CD4-positive, CD25-positive, alpha-beta regulatory T cell (primary cell): Measurements from ENCODE around the gene MINDY4. TPM values are rescaled to one million over a fixed set of nuclear protein-coding genes. Genes with fewer than 3 reads are reported as not detected.

Experiments used
- ATAC-seq, 2 donors: fragments of 150-1000 bp; cut with Tn5 transposase; one replicate each; pipeline ENCODE4 v1.10.0; 2021; ENCODE audit warnings: low read depth in 2 of 2, moderate number of reproducible peaks in 2 of 2, moderate library complexity in 1 of 2
- DNase-seq, 3 donors: peaks; one replicate each; pipeline versions ENCODE4 v3.0.0 to v3.0.0-alpha.2; 2012 to 2022; ENCODE audit warnings: mixed read lengths in 1 of 3
- H3K27ac ChIP-seq: one replicate; pipeline ENCODE4 v1.7.0; 2013; ENCODE audit warnings: mild to moderate bottlenecking, low read length; ENCODE audit not compliant: insufficient read depth, poor library complexity, severe bottlenecking
- H3K27me3 ChIP-seq: one replicate; pipeline ENCODE4 v1.7.0; 2013; ENCODE audit warnings: low read length; ENCODE audit not compliant: control insufficient read depth, insufficient read depth
- H3K36me3 ChIP-seq: one replicate; pipeline ENCODE4 v1.7.0; 2013; ENCODE audit warnings: mild to moderate bottlenecking, low read length, moderate library complexity; ENCODE audit not compliant: control insufficient read depth, insufficient read depth
- H3K4me1 ChIP-seq: 2 replicates; pipeline ENCODE4 v1.7.0; 2013; ENCODE audit warnings: mild to moderate bottlenecking, low read length; ENCODE audit not compliant: insufficient read depth, control insufficient read depth, poor library complexity, severe bottlenecking
- H3K4me3 ChIP-seq: one replicate; pipeline ENCODE4 v1.7.0; 2013; ENCODE audit warnings: low read depth, mild to moderate bottlenecking, low read length, moderate library complexity
- H3K9me3 ChIP-seq, 2 experiments: 1 replicate in 1 of 2; 2 replicates in 1 of 2; pipeline ENCODE4 v1.7.0; 2013; ENCODE audit warnings: low read length in 2 of 2, mild to moderate bottlenecking in 1 of 2, moderate library complexity in 1 of 2; ENCODE audit not compliant: control insufficient read depth in 2 of 2
- H3K27ac Mint-ChIP-seq, 3 donors: one replicate each; pipeline ENCODE4 v1.8.0; 2020 to 2022; ENCODE audit warnings: mild to moderate bottlenecking in 3 of 3, mixed read lengths in 3 of 3, moderate library complexity in 2 of 3
- H3K27me3 Mint-ChIP-seq: one replicate; pipeline ENCODE4 v1.8.0; 2022; ENCODE audit warnings: mild to moderate bottlenecking, mixed read lengths
- H3K36me3 Mint-ChIP-seq: one replicate; pipeline ENCODE4 v1.8.0; 2020; ENCODE audit warnings: mixed read lengths
- H3K4me1 Mint-ChIP-seq, 4 donors: one replicate each; pipeline ENCODE4 v1.8.0; 2020 to 2022; ENCODE audit warnings: mixed read lengths in 4 of 4, mild to moderate bottlenecking in 1 of 4
- H3K4me3 Mint-ChIP-seq, 4 donors: one replicate each; pipeline ENCODE4 v1.8.0; 2020 to 2022; ENCODE audit warnings: mild to moderate bottlenecking in 4 of 4, mixed read lengths in 4 of 4, moderate library complexity in 3 of 4
- H3K9me3 Mint-ChIP-seq, 7 donors: one replicate each; pipeline ENCODE4 v1.8.0; 2020 to 2022; ENCODE audit warnings: mixed read lengths in 7 of 7, mild to moderate bottlenecking in 3 of 7, moderate library complexity in 2 of 7
- polyA plus RNA-seq, 4 donors: library from polyadenylated mRNA; unstranded; fragments of 300-500 nt; fragmentation: Illumina TruSeq; gene quantifications; one replicate each; pipeline ENCODE4 v1.2.3, GENCODE V29; 2021
- total RNA-seq: library from RNA; stranded (reverse); gene quantifications from one replicate; pipeline ENCODE4 v1.2.3, GENCODE V29; 2022

Gene MINDY4
- total and polyA plus RNA-seq, 5 donors from 2014 or later, result 0.17 to 1.0 (median 0.52) TPM

DNA sequence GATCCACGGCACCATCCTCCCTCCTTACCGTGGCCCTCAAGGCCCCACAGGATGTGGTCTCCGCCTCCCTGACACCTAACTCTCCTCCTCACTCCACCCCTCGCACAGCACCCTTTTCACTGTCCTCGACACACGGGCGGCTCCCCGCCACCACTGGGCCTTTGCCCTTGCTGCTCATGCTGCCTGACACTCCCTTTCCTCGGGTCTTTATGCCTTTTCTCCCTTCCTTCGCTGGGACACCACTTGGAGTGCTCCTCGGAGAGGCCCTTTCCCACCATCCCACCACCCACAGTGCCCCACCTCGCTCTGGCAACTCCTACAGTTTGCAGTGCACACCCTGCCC, 27.2 kb upstream of the MINDY4 start:
- Histone ChIP-seq H3K27ac (no peak overlapping the region), H3K36me3 (no peaks in the 10 kb centered on the region), H3K9me3 (no peaks in the 10 kb centered on the region), H3K4me3 (no peak overlapping the region), H3K4me1 (peaks cover 15% of the 10 kb centered on the region), H3K27me3 (peaks cover 1% of the 10 kb centered on the region)
- H3K4me1 Mint-ChIP-seq, result peaks cover 0 to 28% (median 10%) of the 10 kb centered on the region in 4 donors
- no peaks in the 10 kb centered on the region for H3K27me3 Mint-ChIP-seq
- no peak overlapping the region for H3K4me3 Mint-ChIP-seq
- ATAC-seq (no peak), DNase-seq (peak in 1 of 3 donors; percentile 25)
- no peaks in the 10 kb centered on the region for H3K36me3 Mint-ChIP-seq
- no peaks in the 10 kb centered on the region for H3K9me3 Mint-ChIP-seq
- H3K27ac Mint-ChIP-seq, result peak overlapping the region in 2 of 3 donors; percentile 44 to 65

DNA sequence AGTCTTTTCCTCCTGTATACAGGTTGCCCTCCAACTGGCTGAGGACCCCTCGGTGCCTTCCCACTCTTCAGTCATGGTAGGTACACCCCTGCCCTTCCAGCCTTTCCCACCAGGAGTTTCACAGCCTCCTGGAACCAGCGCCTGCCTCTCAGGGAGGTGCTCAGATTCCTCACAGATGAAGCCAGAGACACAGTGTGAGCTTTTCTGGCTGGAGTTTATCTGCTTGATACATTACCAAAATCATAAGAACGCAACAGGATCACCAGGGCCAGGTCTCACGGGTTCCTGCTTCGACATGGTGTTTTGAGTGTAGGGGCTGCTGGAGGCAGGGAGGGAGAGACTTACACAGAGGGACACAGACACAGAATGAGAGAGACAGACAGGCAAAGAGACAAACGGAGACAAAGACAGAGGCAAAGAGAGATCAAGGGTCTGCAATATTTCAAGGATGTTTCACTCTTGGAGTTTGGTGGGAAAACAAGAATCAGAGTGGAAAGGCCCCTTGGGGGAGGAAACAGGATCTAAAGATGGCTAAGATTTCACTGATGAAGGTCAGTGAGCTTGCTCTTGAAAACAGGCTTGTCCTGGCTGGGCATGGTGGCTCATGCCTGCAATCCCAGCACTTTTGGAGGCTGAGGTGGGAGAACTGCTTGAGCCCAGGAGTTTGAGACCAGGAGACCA, 25.8 kb upstream of the MINDY4 start:
- H3K36me3 Mint-ChIP-seq, result no peaks in the 10 kb centered on the region
- H3K27me3 Mint-ChIP-seq, result no peaks in the 10 kb centered on the region
- no peaks in the 10 kb centered on the region for H3K36me3 ChIP-seq
- H3K27me3 ChIP-seq, result peaks cover 1% of the 10 kb centered on the region
- no peaks in the 10 kb centered on the region for H3K9me3 ChIP-seq
- no peak overlapping the region for H3K27ac ChIP-seq
- H3K27ac Mint-ChIP-seq, result no peak overlapping the region
- DNase-seq (no peak), ATAC-seq (no peak)
- no peak overlapping the region for H3K4me3 ChIP-seq
- H3K9me3 Mint-ChIP-seq, result no peaks in the 10 kb centered on the region
- no peak overlapping the region for H3K4me3 Mint-ChIP-seq
- H3K4me1 Mint-ChIP-seq, result peaks cover 0 to 14% (median 7%) of the 10 kb centered on the region in 4 donors
- peaks cover 3% of the 10 kb centered on the region for H3K4me1 ChIP-seq

GRCh38 chr7:30750010-30750409, 21.2 kb upstream of the MINDY4 start:
- Histone ChIP-seq H3K36me3 (no peaks in the 10 kb centered on the region), H3K9me3 (no peaks in the 10 kb centered on the region), H3K27me3 (peaks cover 1% of the 10 kb centered on the region), H3K4me3 (no peak overlapping the region), H3K4me1 (no peaks in the 10 kb centered on the region), H3K27ac (no peak overlapping the region)
- no peaks in the 10 kb centered on the region for H3K27me3 Mint-ChIP-seq
- no peak overlapping the region for H3K27ac Mint-ChIP-seq
- H3K4me3 Mint-ChIP-seq, result no peak overlapping the region
- no peaks in the 10 kb centered on the region for H3K4me1 Mint-ChIP-seq
- no peaks in the 10 kb centered on the region for H3K9me3 Mint-ChIP-seq
- no peak for DNase-seq
- no peaks in the 10 kb centered on the region for H3K36me3 Mint-ChIP-seq
- ATAC-seq, result no peak

DNA sequence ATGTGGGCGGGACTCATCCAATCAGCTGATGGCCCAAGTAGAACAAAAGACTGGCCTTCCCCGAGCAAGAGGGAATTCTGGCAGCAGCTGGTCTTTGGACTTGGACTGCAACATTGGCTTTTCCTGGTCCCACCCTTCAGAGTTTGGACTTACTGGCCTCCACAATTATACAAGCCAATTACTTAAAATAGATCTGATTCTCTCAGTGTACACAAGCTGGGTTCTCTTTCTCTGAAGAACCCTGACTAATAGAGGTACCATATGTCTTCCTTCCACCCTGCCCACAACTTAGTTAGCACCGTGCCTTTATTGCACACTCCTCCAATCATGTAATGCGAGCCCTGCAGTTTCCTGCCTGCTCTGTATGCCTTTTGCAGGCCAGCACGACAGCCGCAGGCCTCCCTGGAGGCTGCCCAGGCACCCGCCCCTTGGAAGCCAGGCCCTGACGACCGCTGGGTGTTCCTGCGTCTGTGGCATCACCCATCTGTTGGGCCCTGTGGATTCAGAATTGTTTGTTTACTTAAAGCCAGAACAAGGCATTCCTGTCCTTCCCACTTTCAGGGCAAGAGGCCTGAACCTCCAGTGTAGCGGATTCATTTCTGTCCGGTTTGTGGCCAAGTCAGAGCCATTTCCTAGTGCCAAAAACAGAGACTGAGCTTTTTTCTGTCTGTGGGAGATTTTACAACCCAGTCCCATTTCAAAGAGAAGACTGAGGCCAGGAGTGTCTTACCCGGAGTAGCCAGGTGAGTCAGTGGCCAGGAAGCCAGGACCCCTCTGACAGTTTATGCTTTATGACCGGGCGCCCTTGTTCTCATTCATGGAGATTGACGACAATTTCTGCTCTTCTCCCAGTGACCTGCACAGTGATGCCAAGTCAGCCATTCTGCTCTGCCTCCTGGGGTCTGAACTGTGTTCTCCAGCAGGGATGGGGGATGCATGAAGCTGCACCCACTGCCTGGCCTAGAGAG, 20.2 kb upstream of the MINDY4 start:
- Mint-ChIP-seq H3K4me1 (no peaks in the 10 kb centered on the region), H3K27me3 (no peaks in the 10 kb centered on the region), H3K36me3 (no peaks in the 10 kb centered on the region), H3K27ac (no peak overlapping the region), H3K9me3 (no peaks in the 10 kb centered on the region), H3K4me3 (no peak overlapping the region)
- H3K27me3 ChIP-seq, result peaks cover 1% of the 10 kb centered on the region
- H3K9me3 ChIP-seq, result no peaks in the 10 kb centered on the region
- H3K4me1 ChIP-seq, result no peaks in the 10 kb centered on the region
- no peaks in the 10 kb centered on the region for H3K36me3 ChIP-seq
- no peak for DNase-seq
- no peak overlapping the region for H3K27ac ChIP-seq
- no peak for ATAC-seq
- H3K4me3 ChIP-seq, result no peak overlapping the region

DNA sequence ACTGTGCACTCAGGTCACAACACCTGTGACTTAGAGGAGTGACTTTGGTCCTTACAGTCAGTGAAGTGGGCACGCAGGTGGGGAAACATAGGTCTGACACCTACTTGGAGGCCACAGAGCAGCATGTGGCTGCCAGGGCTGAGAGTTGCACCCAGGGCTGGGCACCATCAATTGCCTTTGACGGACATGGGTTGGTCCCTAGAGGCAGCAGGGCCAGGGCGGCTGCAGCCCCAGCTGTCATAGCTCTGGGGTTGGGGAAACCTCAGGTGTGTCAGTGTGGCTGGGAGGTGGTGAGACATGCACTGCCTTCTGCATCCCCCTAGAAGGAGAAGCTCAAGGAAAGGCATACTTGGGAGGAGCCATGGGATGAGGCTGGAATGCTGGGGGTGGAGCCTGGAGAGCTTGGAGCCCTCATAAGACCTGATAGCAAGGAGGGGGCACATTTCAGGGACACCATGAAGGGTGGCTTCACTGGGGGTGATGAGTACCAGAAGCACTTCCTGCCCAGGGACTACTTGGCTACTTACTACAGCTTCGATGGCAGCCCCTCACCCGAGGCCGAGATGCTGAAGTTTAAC, 19.4 kb upstream of the MINDY4 start, which contains the start of gene INMT:
TSS of gene INMT (plus strand) at position 440 of the 578 bp plus-strand sequence. CDS start at position 456, 16 bp downstream.
- H3K4me1 Mint-ChIP-seq, result no peaks in the 10 kb centered on the region
- no peaks in the 10 kb centered on the region for H3K9me3 Mint-ChIP-seq
- no peak within 1 kb of the TSS for H3K27ac Mint-ChIP-seq
- no peaks in the 10 kb centered on the region for H3K36me3 Mint-ChIP-seq
- Histone ChIP-seq H3K4me1 (no peaks in the 10 kb centered on the region), H3K9me3 (no peaks in the 10 kb centered on the region), H3K27me3 (peaks cover 1% of the 10 kb centered on the region), H3K36me3 (no peaks in the 10 kb centered on the region), H3K4me3 (no peak within 1 kb of the TSS), H3K27ac (no peak within 1 kb of the TSS)
- no peak within 1 kb of the TSS for H3K4me3 Mint-ChIP-seq
- ATAC-seq (no peak), DNase-seq (no peak)
- H3K27me3 Mint-ChIP-seq, result no peaks in the 10 kb centered on the region

- Mint-ChIP-seq H3K9me3 (no peaks in the 10 kb centered on the region), H3K4me1 (no peaks in the 10 kb centered on the region), H3K4me3 (no peak overlapping the region), H3K36me3 (no peaks in the 10 kb centered on the region), H3K27me3 (no peaks in the 10 kb centered on the region), H3K27ac (no peak overlapping the region)
- no peaks in the 10 kb centered on the region for H3K36me3 ChIP-seq
- no peak overlapping the region for H3K4me3 ChIP-seq
- H3K27me3 ChIP-seq, result peaks cover 1% of the 10 kb centered on the region
- H3K9me3 ChIP-seq, result no peaks in the 10 kb centered on the region
- no peak overlapping the region for H3K27ac ChIP-seq
- ATAC-seq (peak in 1 of 2 donors; percentile 11), DNase-seq (no peak)
- H3K4me1 ChIP-seq, result no peaks in the 10 kb centered on the region
Observed at GRCh38 chr7:30752484-30752883, 18.7 kb upstream of the MINDY4 start.

DNA sequence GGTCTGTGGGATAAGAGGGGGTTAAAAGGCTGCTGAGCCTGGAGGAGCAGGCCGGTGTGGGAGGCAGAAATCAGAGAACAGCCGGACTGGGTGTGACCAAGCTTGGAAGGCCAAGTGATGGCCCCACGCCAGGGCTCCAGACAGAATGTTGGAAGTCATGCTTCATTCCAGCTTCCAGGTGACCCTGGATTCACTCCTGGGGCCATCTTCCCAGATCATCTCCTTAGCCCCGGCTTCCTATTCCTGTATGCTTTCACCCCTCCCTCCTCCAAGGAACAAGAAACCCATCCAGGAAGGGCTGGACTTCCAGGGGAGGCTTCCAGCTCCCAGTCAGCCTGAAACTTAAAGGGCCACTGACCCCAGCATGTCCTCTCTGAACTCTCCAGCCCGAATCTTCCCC, 18.2 kb upstream of the MINDY4 start:
- no peak for DNase-seq
- Histone ChIP-seq H3K27me3 (peaks cover 1% of the 10 kb centered on the region), H3K9me3 (no peaks in the 10 kb centered on the region), H3K36me3 (no peaks in the 10 kb centered on the region), H3K4me3 (no peak overlapping the region), H3K27ac (no peak overlapping the region), H3K4me1 (no peaks in the 10 kb centered on the region)
- ATAC-seq, result no peak
- Mint-ChIP-seq H3K4me3 (no peak overlapping the region), H3K36me3 (no peaks in the 10 kb centered on the region), H3K27ac (no peak overlapping the region), H3K4me1 (peaks cover 0 to 2% (median 0%) of the 10 kb centered on the region in 4 donors), H3K27me3 (no peaks in the 10 kb centered on the region), H3K9me3 (no peaks in the 10 kb centered on the region)
